PC-9 (cell line): ENCODE results near the gene OR1N2. TPM values are rescaled to one million over a fixed set of nuclear protein-coding genes. Genes with fewer than 3 reads are reported as not detected.

Experiments
- BruUV-seq: library from RNA; stranded (reverse); fragments of 400-500 nt; replicated peaks from 2 replicates; lab custom pipeline; 2021; lab: Mats Ljungman, UMichigan
- CTCF ChIA-PET: fragments of 300-600 bp; sonication (Branson Sonifier 250); formaldehyde crosslinking; loops from one replicate; lab custom pipeline; 2022; ENCODE audit warnings: antibody characterized with exemption; lab: Charles Lee
- POLR2A ChIA-PET: fragments of 300-600 bp; sonication (Branson Sonifier 250); formaldehyde crosslinking; loops from one replicate; lab custom pipeline; 2022; ENCODE audit warnings: antibody characterized with exemption; ENCODE audit not compliant: unreplicated experiment; lab: Charles Lee
- DNase-seq, 2 experiments: peaks; one replicate each; pipeline versions ENCODE4 v3.0.0 to v3.0.0-alpha.2; 2015 to 2022; ENCODE audit warnings: mixed read lengths in 1 of 2
- H2AFZ ChIP-seq: fragments of 200-600 bp; sonication (generic); 2 replicates; pipeline ENCODE4 v1.8.1; 2017; ENCODE audit warnings: antibody characterized with exemption
- H3F3A ChIP-seq: fragments of 200-600 bp; sonication (generic); 2 replicates; pipeline ENCODE4 v1.8.1; 2017; ENCODE audit warnings: antibody characterized with exemption, mild to moderate bottlenecking, low read depth; ENCODE audit not compliant: insufficient read depth
- H3K27ac ChIP-seq: fragments of 200-600 bp; sonication (generic); 2 replicates; pipeline ENCODE4 v1.6.1; 2016; ENCODE audit warnings: mixed run types
- H3K27me3 ChIP-seq: fragments of 200-600 bp; sonication (generic); 2 replicates; pipeline ENCODE4 v1.6.1; 2016; ENCODE audit warnings: low read depth, mixed run types; ENCODE audit not compliant: insufficient read depth
- H3K36me3 ChIP-seq: fragments of 200-600 bp; sonication (generic); 2 replicates; pipeline ENCODE4 v1.6.1; 2016; ENCODE audit warnings: low read depth, mixed run types
- H3K4me1 ChIP-seq: fragments of 200-600 bp; sonication (generic); replicated peaks from 2 replicates; pipeline ENCODE4 v1.6.1; 2016; ENCODE audit warnings: mixed run types; ENCODE audit not compliant: insufficient read depth
- H3K4me2 ChIP-seq: fragments of 200-600 bp; sonication (generic); 2 replicates; pipeline ENCODE4 v1.6.1; 2017; ENCODE audit warnings: mixed run types
- H3K4me3 ChIP-seq: fragments of 200-600 bp; sonication (generic); 2 replicates; pipeline ENCODE4 v1.6.1; 2016; ENCODE audit warnings: mixed run types
- H3K79me2 ChIP-seq: fragments of 200-600 bp; sonication (generic); 2 replicates; pipeline ENCODE4 v1.6.1; 2017; ENCODE audit warnings: low read depth, mixed run types
- H3K9me2 ChIP-seq: fragments of 200-600 bp; sonication (generic); 2 replicates; pipeline ENCODE4 v1.8.1; 2017; ENCODE audit warnings: mild to moderate bottlenecking; ENCODE audit not compliant: insufficient read depth
- H3K9me3 ChIP-seq: fragments of 200-600 bp; sonication (generic); 2 replicates; pipeline ENCODE4 v1.8.1; 2016; ENCODE audit warnings: low read depth; ENCODE audit not compliant: insufficient read depth
- H4K20me1 ChIP-seq: fragments of 200-600 bp; sonication (generic); 2 replicates; pipeline ENCODE4 v1.8.1; 2017; ENCODE audit not compliant: insufficient read depth
- EZH2 ChIP-seq: fragments of 200-600 bp; sonication (generic); IDR thresholded peaks from 2 replicates; pipeline ENCODE4 v1.8.0; 2017; ENCODE audit warnings: antibody characterized with exemption, low read depth
- intact Hi-C: fragments of 100-400 bp; cut with micrococcal nuclease; formaldehyde crosslinking; loops from one replicate; pipeline ENCODE4 v1.10.0; 2022; ENCODE audit not compliant: unreplicated experiment
- total RNA-seq: library from RNA; stranded (reverse); gene quantifications from 2 replicates; pipeline ENCODE4 v1.2.3, GENCODE V29; 2021
- TF ChIP-seq, protein P1 (sequence below): fragments of 200-600 bp; sonication (generic); conservative IDR thresholded peaks from 2 replicates; pipeline ENCODE4 v1.6.1; 2017; ENCODE audit warnings: mixed run types, antibody characterized with exemption, mild to moderate bottlenecking, moderate library complexity

OR1N2 gene
- total RNA-seq, 1 experiment from 2014 or later = not detected

DNA sequence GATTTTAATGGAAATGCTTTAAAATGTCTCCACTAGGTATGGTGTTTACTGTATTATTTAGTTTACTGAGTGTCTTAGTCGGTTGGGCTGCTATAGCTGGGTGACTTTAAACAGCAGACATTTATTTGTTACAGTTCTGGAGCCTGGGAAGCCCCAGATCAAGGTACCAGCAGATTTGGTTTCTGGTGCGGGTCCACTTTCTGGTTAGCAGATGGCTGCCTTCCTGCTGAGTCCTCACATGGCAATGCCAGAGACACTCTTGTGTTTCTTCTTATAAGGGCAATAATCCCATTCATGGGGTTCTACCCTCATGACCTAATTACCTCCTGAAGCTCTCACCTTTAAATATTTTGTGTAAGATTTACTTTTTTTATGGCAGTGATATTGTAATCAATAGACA, 34.7 kb upstream of the OR1N2 start:
- Histone ChIP-seq H3K36me3 (no peaks in the 10 kb centered on the region), H3K4me1 (no peaks in the 10 kb centered on the region), H3K9me2 (no peaks in the 10 kb centered on the region), H2AFZ (no peak overlapping the region), H4K20me1 (no peaks in the 10 kb centered on the region; the same call in 1 of the 2 replicates), H3K79me2 (no peaks in the 10 kb centered on the region), H3K27ac (no peak overlapping the region), H3K4me3 (no peak overlapping the region), H3K27me3 (peaks cover 38% of the 10 kb centered on the region), H3K4me2 (no peak overlapping the region), H3K9me3 (no peaks in the 10 kb centered on the region), H3F3A (no peaks in the 10 kb centered on the region)
- ChIA-PET POLR2A (no interaction called here), CTCF (interaction anchor here (0.6 kb wide), 1 partner anchor 69 kb away, joined by 5 read pairs; no protein-coding TSS in a partner anchor)
- TF ChIP-seq, protein P1, sequence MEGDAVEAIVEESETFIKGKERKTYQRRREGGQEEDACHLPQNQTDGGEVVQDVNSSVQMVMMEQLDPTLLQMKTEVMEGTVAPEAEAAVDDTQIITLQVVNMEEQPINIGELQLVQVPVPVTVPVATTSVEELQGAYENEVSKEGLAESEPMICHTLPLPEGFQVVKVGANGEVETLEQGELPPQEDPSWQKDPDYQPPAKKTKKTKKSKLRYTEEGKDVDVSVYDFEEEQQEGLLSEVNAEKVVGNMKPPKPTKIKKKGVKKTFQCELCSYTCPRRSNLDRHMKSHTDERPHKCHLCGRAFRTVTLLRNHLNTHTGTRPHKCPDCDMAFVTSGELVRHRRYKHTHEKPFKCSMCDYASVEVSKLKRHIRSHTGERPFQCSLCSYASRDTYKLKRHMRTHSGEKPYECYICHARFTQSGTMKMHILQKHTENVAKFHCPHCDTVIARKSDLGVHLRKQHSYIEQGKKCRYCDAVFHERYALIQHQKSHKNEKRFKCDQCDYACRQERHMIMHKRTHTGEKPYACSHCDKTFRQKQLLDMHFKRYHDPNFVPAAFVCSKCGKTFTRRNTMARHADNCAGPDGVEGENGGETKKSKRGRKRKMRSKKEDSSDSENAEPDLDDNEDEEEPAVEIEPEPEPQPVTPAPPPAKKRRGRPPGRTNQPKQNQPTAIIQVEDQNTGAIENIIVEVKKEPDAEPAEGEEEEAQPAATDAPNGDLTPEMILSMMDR = no peak
- TF ChIP-seq EZH2 = no peak
- DNase-seq = no peak
- no TSS peak for BruUV-seq
- intact Hi-C loops = no loop called here

DNA sequence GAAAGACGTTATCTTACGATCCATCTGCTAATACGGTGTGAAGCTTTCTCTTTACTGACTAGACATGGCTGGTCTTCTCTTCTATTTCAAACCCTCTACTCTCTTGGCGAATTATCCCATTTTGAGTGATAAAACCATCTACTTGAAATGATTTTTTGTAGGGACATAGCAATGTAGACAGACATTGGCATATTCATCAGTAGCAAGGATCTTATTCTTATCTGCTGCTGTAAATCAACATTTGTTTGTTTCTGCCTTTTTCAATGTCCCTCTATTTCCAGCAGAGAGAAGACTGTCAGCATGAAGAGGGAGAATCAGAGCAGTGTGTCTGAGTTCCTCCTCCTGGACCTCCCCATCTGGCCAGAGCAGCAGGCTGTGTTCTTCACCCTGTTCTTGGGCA, 34.1 kb upstream of the OR1N2 start, which contains the start of gene OR1J4:
TSS of gene OR1J4 (plus strand) at position 301 of the 400 bp plus-strand sequence. CDS start at position 301, 0 bp downstream.
- Histone ChIP-seq H2AFZ (no peak within 1 kb of the TSS), H3K79me2 (no peaks in the 10 kb centered on the region), H3K27me3 (peaks cover 36% of the 10 kb centered on the region), H3K9me2 (no peaks in the 10 kb centered on the region), H3K27ac (no peak within 1 kb of the TSS), H3K9me3 (no peaks in the 10 kb centered on the region), H3K36me3 (no peaks in the 10 kb centered on the region), H3K4me3 (no peak within 1 kb of the TSS), H3F3A (no peaks in the 10 kb centered on the region), H3K4me2 (no peak within 1 kb of the TSS), H4K20me1 (no peaks in the 10 kb centered on the region; the same call in 1 of the 2 replicates), H3K4me1 (no peaks in the 10 kb centered on the region)
- intact Hi-C loops = no loop called here
- DNase-seq = no peak
- BruUV-seq = no TSS peak
- ChIA-PET POLR2A (no interaction called here), CTCF (interaction anchor here (0.6 kb wide), 1 partner anchor 70 kb away, joined by 5 read pairs; no protein-coding TSS in a partner anchor)
- TF ChIP-seq, protein P1 = no peak
- TF ChIP-seq EZH2 = no peak

DNA sequence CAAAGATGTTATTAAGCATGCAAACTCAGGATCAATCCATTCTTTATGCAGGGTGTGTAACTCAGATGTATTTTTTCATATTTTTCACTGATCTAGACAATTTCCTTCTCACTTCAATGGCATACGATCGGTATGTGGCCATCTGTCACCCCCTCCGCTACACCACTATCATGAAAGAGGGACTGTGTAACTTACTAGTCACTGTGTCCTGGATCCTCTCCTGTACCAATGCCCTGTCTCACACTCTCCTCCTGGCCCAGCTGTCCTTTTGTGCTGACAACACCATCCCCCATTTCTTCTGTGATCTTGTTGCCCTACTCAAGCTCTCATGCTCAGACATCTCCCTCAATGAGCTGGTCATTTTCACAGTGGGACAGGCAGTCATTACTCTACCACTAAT, 33.5 kb upstream of the OR1N2 start:
- H3K4me3 ChIP-seq = no peak overlapping the region
- H3K36me3 ChIP-seq = no peaks in the 10 kb centered on the region
- H3K9me3 ChIP-seq = no peaks in the 10 kb centered on the region
- H3K9me2 ChIP-seq = no peaks in the 10 kb centered on the region
- no peak overlapping the region for H3K4me2 ChIP-seq
- POLR2A ChIA-PET = no interaction called here
- H3K4me1 ChIP-seq = no peaks in the 10 kb centered on the region
- no peaks in the 10 kb centered on the region; the same call in 1 of the 2 replicates for H4K20me1 ChIP-seq
- H3K79me2 ChIP-seq = no peaks in the 10 kb centered on the region
- no peak for DNase-seq
- no peak overlapping the region for H2AFZ ChIP-seq
- H3K27me3 ChIP-seq = peaks cover 32% of the 10 kb centered on the region
- no peak for TF ChIP-seq EZH2
- TF ChIP-seq, protein P1 = no peak
- intact Hi-C loops = no loop called here
- no peak overlapping the region for H3K27ac ChIP-seq
- no TSS peak for BruUV-seq
- no peaks in the 10 kb centered on the region for H3F3A ChIP-seq
- CTCF ChIA-PET = no interaction called here
